ENCODE results near the gene PI4K2B. TPM values are rescaled to one million over a fixed set of nuclear protein-coding genes. Genes with fewer than 3 reads are reported as not detected.
A peak's percentile ranks its signal among the peaks of the same experiment; 100 is the strongest.

Gene PI4K2B
- total RNA-seq, 4 donors from 2014 or later, result 34.3 to 53.7 (median 49.1) TPM

DNA sequence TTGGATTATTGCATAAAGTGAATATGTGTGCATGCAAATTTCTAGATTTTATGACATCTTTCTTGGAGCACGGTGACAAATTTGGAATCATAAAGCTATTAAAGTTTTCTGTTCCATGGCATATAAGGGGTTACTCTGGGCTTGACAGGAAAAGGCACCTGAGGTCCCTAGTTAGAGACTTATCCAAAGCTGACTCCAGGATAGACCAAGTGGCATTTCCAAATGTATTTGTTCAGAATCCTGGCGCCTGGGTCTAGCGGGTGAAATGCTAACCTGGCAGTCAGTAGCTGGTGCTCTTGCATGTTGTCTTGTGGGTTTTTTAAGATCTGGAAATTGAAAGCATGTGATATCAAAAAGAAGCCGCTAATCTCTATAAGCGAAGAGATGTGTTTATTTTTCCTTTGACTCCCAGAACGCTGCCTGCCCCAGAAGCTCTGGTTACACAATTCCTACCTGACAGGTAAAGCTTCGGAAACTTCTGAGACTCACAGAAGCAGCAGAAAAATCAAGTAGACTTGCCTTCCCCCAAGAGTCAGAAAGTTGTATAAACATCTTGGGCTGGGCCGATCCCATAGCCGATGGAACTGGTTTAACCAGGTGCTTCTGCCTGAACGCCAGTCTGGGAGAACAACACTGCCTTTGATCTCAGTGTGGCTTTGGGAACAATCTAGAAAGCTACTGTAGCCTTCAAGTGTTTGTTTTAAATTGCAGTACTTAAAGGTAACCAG is 65.8 kb downstream of the PI4K2B start:
- Histone ChIP-seq H3K27ac (peak overlapping the region; percentile 79 to 96 (median 89)), H3K27me3 (no peaks in the 10 kb centered on the region), H3K9me3 (no peaks in the 10 kb centered on the region), H3K4me3 (replicated peaks in 1 of 3) (no peak overlapping the region), H3K4me1 (peaks cover 10% of the 10 kb centered on the region in 2 donors), H3K36me3 (no peaks in the 10 kb centered on the region)
- 20 to 22% methylated on average over 10 of the region's 10 CpGs for WGBS, 2 donors
- intact Hi-C loops (cut with DNase I), result loop anchor here (10.0 kb wide), 1 partner anchor 135 kb away; the partner anchor contains the start of gene SEPSECS
- TF ChIP-seq, protein P1, sequence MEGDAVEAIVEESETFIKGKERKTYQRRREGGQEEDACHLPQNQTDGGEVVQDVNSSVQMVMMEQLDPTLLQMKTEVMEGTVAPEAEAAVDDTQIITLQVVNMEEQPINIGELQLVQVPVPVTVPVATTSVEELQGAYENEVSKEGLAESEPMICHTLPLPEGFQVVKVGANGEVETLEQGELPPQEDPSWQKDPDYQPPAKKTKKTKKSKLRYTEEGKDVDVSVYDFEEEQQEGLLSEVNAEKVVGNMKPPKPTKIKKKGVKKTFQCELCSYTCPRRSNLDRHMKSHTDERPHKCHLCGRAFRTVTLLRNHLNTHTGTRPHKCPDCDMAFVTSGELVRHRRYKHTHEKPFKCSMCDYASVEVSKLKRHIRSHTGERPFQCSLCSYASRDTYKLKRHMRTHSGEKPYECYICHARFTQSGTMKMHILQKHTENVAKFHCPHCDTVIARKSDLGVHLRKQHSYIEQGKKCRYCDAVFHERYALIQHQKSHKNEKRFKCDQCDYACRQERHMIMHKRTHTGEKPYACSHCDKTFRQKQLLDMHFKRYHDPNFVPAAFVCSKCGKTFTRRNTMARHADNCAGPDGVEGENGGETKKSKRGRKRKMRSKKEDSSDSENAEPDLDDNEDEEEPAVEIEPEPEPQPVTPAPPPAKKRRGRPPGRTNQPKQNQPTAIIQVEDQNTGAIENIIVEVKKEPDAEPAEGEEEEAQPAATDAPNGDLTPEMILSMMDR (IDR thresholded peaks at IDR 0.05), result peak in 3 of 6 experiments; percentile 37 to 44 (median 39)
- peak in 1 of 2 donors; percentile 44 for TF ChIP-seq POLR2A (IDR thresholded peaks at IDR 0.05)
- peak; percentile 82 to 85 for DNase-seq

DNA sequence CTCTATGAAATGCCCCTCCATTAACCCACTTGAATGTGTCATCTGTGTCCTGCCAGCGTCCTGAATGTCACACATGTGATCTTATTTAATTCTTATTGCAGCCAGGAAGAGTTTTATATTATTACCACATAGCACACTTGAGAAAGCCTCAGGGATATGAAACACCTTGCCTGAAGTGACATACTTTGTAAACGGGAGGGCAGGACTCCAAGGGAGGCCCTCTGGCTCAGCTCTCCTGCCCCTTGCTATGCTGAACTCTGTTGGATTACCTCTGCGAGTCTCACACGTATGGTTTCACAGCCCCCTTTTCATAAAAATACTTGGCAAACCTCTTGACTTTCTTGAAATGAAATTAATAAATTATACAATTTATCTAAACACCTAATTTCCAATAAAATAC is 67.6 kb downstream of the PI4K2B start:
- intact Hi-C loops (cut with DNase I), result loop anchor here (10.0 kb wide), 1 partner anchor 137 kb away; the partner anchor contains the start of gene SEPSECS
- 65 to 75% methylated on average over 4 of the region's 4 CpGs for WGBS, 2 donors
- Histone ChIP-seq H3K27me3 (no peaks in the 10 kb centered on the region), H3K27ac (peak overlapping the region in 1 of 3 donors; percentile 89), H3K4me1 (peaks cover 10% of the 10 kb centered on the region in 2 donors), H3K9me3 (no peaks in the 10 kb centered on the region), H3K36me3 (no peaks in the 10 kb centered on the region), H3K4me3 (replicated peaks in 1 of 3) (no peak overlapping the region)
- no peak for DNase-seq
- TF ChIP-seq, protein P1 (IDR thresholded peaks at IDR 0.05), result no peak
- no peak for TF ChIP-seq POLR2A (IDR thresholded peaks at IDR 0.05)

DNA sequence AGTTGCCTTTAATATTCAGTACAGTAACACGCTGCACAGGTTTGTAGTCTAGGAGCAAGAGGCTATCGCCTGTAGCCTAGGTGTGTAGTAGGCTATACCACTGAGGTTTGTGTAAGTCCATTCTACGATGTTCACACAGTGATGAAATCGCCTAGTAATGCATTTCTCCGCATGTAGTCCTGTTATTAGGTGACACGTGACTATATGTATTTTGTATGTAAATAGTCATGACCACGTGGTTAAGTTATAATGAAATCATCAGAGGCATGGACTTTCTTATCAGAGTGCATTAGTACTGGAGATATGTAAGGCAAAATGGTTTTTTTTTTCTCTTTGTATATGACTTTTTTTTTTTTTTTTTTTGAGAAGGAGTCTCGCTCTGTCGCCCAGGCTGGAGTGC is 68.8 kb downstream of the PI4K2B start:
- intact Hi-C loops (cut with DNase I), result loop anchor here (10.0 kb wide), 1 partner anchor 138 kb away; the partner anchor contains the start of gene SEPSECS
- Histone ChIP-seq H3K27me3 (no peaks in the 10 kb centered on the region), H3K4me3 (replicated peaks in 1 of 3) (no peak overlapping the region), H3K9me3 (no peaks in the 10 kb centered on the region), H3K36me3 (no peaks in the 10 kb centered on the region), H3K4me1 (peaks cover 10% of the 10 kb centered on the region in 2 donors), H3K27ac (no peak overlapping the region)
- no peak for DNase-seq
- 84 to 90% methylated on average over 9 of the region's 9 CpGs for WGBS, 2 donors
- no peak for TF ChIP-seq POLR2A (IDR thresholded peaks at IDR 0.05)
- TF ChIP-seq, protein P1 (IDR thresholded peaks at IDR 0.05), result no peak

DNA sequence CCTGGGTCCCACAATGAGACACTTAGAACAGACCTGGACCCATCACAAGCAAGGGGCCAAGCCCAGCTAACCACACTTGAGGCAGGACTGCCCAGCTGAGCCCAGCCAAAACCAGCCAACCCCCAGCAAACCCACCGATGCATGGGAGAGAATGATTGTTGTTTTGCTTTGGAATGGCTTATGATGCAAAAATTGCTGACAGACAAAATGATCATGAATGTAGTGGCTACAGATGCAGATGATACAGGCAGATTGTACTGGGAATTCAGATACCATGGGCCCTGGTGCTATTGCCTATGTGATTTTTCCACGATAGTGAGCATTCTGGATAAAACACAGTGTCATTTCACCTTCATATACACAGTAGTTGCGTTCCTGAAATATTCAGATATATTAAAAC is 69.7 kb downstream of the PI4K2B start:
- intact Hi-C loops (cut with DNase I), result loop anchor here (10.0 kb wide), 1 partner anchor 139 kb away; the partner anchor contains the start of gene SEPSECS
- Histone ChIP-seq H3K4me1 (peaks cover 10% of the 10 kb centered on the region in 2 donors), H3K4me3 (replicated peaks in 1 of 3) (no peak overlapping the region), H3K36me3 (no peaks in the 10 kb centered on the region), H3K9me3 (no peaks in the 10 kb centered on the region), H3K27me3 (no peaks in the 10 kb centered on the region), H3K27ac (no peak overlapping the region)
- TF ChIP-seq, protein P1 (IDR thresholded peaks at IDR 0.05), result no peak
- no peak for TF ChIP-seq POLR2A (IDR thresholded peaks at IDR 0.05)
- no peak for DNase-seq
- WGBS, 2 donors, result 90 to 94% methylated on average over 3 of the region's 3 CpGs

DNA sequence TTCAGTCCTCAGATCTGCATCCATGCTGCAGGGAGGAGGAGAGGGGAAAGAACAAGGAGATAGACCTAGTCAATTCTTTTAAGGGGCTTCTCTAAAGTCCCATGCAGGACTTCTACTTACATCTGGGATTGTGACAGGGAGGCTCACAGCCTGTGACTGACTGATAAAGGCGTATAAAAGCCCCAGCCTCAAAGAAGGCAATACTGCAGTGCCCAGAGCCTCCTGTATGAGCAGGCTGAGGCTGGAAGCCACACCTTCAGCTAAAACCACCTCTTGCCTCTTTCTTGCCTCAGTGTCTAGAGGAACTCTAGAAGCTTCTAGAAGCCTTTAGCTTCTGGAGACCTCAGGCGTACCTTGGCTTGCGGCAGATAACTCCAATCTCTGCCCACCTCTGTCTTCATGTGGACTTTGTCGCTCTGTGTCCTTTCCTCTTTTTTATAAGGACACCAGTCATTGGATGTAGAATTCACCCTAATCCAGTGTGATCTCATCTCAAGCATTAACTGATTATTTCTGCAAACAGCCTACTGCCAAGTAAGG is 72.8 kb downstream of the PI4K2B start:
- intact Hi-C loops (cut with DNase I), result loop anchor here (10.0 kb wide), 1 partner anchor 142 kb away; the partner anchor contains the start of gene SEPSECS
- no peaks in the 10 kb centered on the region for H3K36me3 ChIP-seq
- TF ChIP-seq POLR2A (IDR thresholded peaks at IDR 0.05), result no peak
- TF ChIP-seq, protein P1 (IDR thresholded peaks at IDR 0.05), result no peak
- no peaks in the 10 kb centered on the region for H3K9me3 ChIP-seq
- no peaks in the 10 kb centered on the region for H3K4me1 ChIP-seq
- H3K27me3 ChIP-seq, result no peaks in the 10 kb centered on the region
- no peak for DNase-seq
- no peak overlapping the region for H3K27ac ChIP-seq
- no peak overlapping the region for H3K4me3 ChIP-seq (replicated peaks in 1 of 3)
- WGBS, 2 donors, result 71 to 81% methylated on average over 4 of the region's 4 CpGs
